H9 (cell line): ENCODE data around the gene RFX8. TPM values are rescaled to one million over a fixed set of nuclear protein-coding genes. Genes with fewer than 3 reads are reported as not detected.

Source experiments
- DNase-seq: peaks from one replicate; pipeline ENCODE4 v3.0.0-alpha.2; 2017
- H2AFZ ChIP-seq: one replicate; pipeline ENCODE4 v1.6.1; 2013; ENCODE audit warnings: mild to moderate bottlenecking, low read length, control low read depth, moderate library complexity
- H2AK5ac ChIP-seq: 2 replicates; pipeline ENCODE4 v1.6.1; 2013; ENCODE audit warnings: low read length, control low read depth, mixed read lengths; ENCODE audit not compliant: insufficient read length
- H2BK120ac ChIP-seq: one replicate; pipeline ENCODE4 v1.6.1; 2013; ENCODE audit warnings: low read depth, mild to moderate bottlenecking, low read length, control low read depth, inconsistent platforms; ENCODE audit not compliant: poor library complexity, severe bottlenecking
- H2BK12ac ChIP-seq: 2 replicates; pipeline ENCODE4 v1.6.1; 2013; ENCODE audit warnings: low read length, control low read depth, mixed read lengths, low read depth; ENCODE audit not compliant: insufficient read length
- H2BK15ac ChIP-seq: 2 replicates; pipeline ENCODE4 v1.6.1; 2013; ENCODE audit warnings: low read depth, low read length, control low read depth
- H2BK20ac ChIP-seq: one replicate; pipeline ENCODE4 v1.6.1; 2013; ENCODE audit warnings: low read depth, mild to moderate bottlenecking, low read length, control low read depth, inconsistent platforms; ENCODE audit not compliant: poor library complexity, severe bottlenecking
- H2BK5ac ChIP-seq: 2 replicates; pipeline ENCODE4 v1.6.1; 2013; ENCODE audit warnings: low read length, control low read depth, mixed read lengths; ENCODE audit not compliant: insufficient read length
- H3K14ac ChIP-seq: 2 replicates; pipeline ENCODE4 v1.6.1; 2013; ENCODE audit warnings: low read length, control low read depth; ENCODE audit not compliant: insufficient read depth
- H3K18ac ChIP-seq: 2 replicates; pipeline ENCODE4 v1.6.1; 2013; ENCODE audit warnings: low read depth, mild to moderate bottlenecking, mixed read lengths, low read length, control low read depth; ENCODE audit not compliant: insufficient read length
- H3K23ac ChIP-seq: 2 replicates; pipeline ENCODE4 v1.6.1; 2013; ENCODE audit warnings: low read length, control low read depth, mixed read lengths, low read depth; ENCODE audit not compliant: insufficient read length
- H3K23me2 ChIP-seq: 2 replicates; pipeline ENCODE4 v1.6.1; 2013; ENCODE audit warnings: low read depth, mild to moderate bottlenecking, mixed read lengths, low read length, control low read depth; ENCODE audit not compliant: insufficient read length, poor library complexity, severe bottlenecking
- H3K27ac ChIP-seq: 2 replicates; pipeline ENCODE4 v1.5.1; 2013; ENCODE audit warnings: low read length, control low read depth, mixed read lengths, low read depth; ENCODE audit not compliant: insufficient read length
- H3K27me3 ChIP-seq: 2 replicates; pipeline ENCODE4 v1.6.1; 2013; ENCODE audit warnings: low read length, control low read depth, inconsistent platforms; ENCODE audit not compliant: insufficient read depth
- H3K4ac ChIP-seq: 2 replicates; pipeline ENCODE4 v1.6.1; 2013; ENCODE audit warnings: low read depth, mild to moderate bottlenecking, control low read depth, inconsistent platforms, low read length, moderate library complexity
- H3K4me1 ChIP-seq: 2 replicates; pipeline ENCODE4 v1.6.1; 2013; ENCODE audit warnings: low read length, control low read depth, inconsistent platforms; ENCODE audit not compliant: insufficient read depth
- H3K4me2 ChIP-seq: 2 replicates; pipeline ENCODE4 v1.6.1; 2013; ENCODE audit warnings: low read length, control low read depth, mixed read lengths; ENCODE audit not compliant: insufficient read length, insufficient read depth
- H3K56ac ChIP-seq: 2 replicates; pipeline ENCODE4 v1.6.1; 2013; ENCODE audit warnings: low read depth, mild to moderate bottlenecking, mixed read lengths, low read length, control low read depth; ENCODE audit not compliant: insufficient read length
- H3K79me1 ChIP-seq: 2 replicates; pipeline ENCODE4 v1.6.1; 2013; ENCODE audit warnings: low read depth, mild to moderate bottlenecking, moderate library complexity, low read length, control low read depth, inconsistent platforms; ENCODE audit not compliant: insufficient read depth, poor library complexity, severe bottlenecking
- H3K79me2 ChIP-seq: 2 replicates; pipeline ENCODE4 v1.6.1; 2013; ENCODE audit warnings: low read length, control low read depth, inconsistent platforms; ENCODE audit not compliant: insufficient read depth
- H3K9ac ChIP-seq: 2 replicates; pipeline ENCODE4 v1.6.1; 2013; ENCODE audit warnings: low read length, control low read depth, mixed read lengths; ENCODE audit not compliant: insufficient read length; ENCODE audit errors: extremely low read depth
- H3K9me3 ChIP-seq: one replicate; pipeline ENCODE4 v1.6.1; 2013; ENCODE audit warnings: low read depth, low read length, inconsistent platforms; ENCODE audit not compliant: control insufficient read depth
- H3T11ph ChIP-seq: one replicate; pipeline ENCODE4 v1.6.1; 2013; ENCODE audit warnings: mild to moderate bottlenecking, low read length, control low read depth, inconsistent platforms
- H4K20me1 ChIP-seq: one replicate; pipeline ENCODE4 v1.6.1; 2013; ENCODE audit not compliant: control insufficient read depth, insufficient read length, insufficient read depth
- H4K5ac ChIP-seq: 2 replicates; pipeline ENCODE4 v1.6.1; 2013; ENCODE audit warnings: low read depth, mild to moderate bottlenecking, mixed read lengths, low read length, control low read depth; ENCODE audit not compliant: insufficient read length
- H4K8ac ChIP-seq: replicated peaks from 2 replicates; pipeline ENCODE4 v1.6.1; 2013; ENCODE audit warnings: low read length, control low read depth, mixed read lengths, low read depth; ENCODE audit not compliant: insufficient read length
- H4K91ac ChIP-seq: 2 replicates; pipeline ENCODE4 v1.6.1; 2013; ENCODE audit warnings: low read depth, mild to moderate bottlenecking, moderate library complexity, mixed read lengths, low read length, control low read depth; ENCODE audit not compliant: insufficient read length
- H3K27ac Mint-ChIP-seq, 3 experiments: 2 replicates in 2 of 3; 3 replicates in 1 of 3; pipeline ENCODE4 v1.8.0; 2020 to 2021; ENCODE audit warnings: mixed read lengths in 3 of 3, mild to moderate bottlenecking in 1 of 3, moderate library complexity in 1 of 3
- H3K27me3 Mint-ChIP-seq: 2 replicates; pipeline ENCODE4 v1.8.0; 2021; ENCODE audit warnings: low read depth, mild to moderate bottlenecking, moderate library complexity, mixed read lengths
- H3K36me3 Mint-ChIP-seq, 3 experiments: 2 replicates in 2 of 3; 3 replicates in 1 of 3; pipeline ENCODE4 v1.8.0; 2020 to 2021; ENCODE audit warnings: low read depth in 3 of 3, mixed read lengths in 3 of 3; ENCODE audit not compliant: insufficient read depth in 1 of 3
- H3K4me1 Mint-ChIP-seq, 2 experiments: 2 replicates each; pipeline ENCODE4 v1.8.0; 2020; ENCODE audit warnings: mixed read lengths in 2 of 2
- H3K4me3 Mint-ChIP-seq, 2 experiments: 2 replicates in 1 of 2; 3 replicates in 1 of 2; pipeline ENCODE4 v1.8.0; 2020 to 2021; ENCODE audit warnings: mild to moderate bottlenecking in 2 of 2, mixed read lengths in 2 of 2, moderate library complexity in 1 of 2
- H3K9me3 Mint-ChIP-seq, 2 experiments: 2 replicates in 1 of 2; 3 replicates in 1 of 2; pipeline ENCODE4 v1.8.0; 2020; ENCODE audit warnings: mild to moderate bottlenecking in 2 of 2, mixed read lengths in 2 of 2, moderate library complexity in 1 of 2
- CTCF ChIP-seq: fragments of 200-600 bp; sonication (generic); conservative IDR thresholded peaks from 3 replicates; pipeline ENCODE4 v1.8.0; 2021; ENCODE audit warnings: antibody characterized with exemption, mild to moderate bottlenecking
- WGBS: extraction: QIAGEN DNeasy Blood & Tissue Kit; methylation state at CpG from one replicate; pipeline ENCODE4 v1.1.7; 2013; ENCODE audit warnings: missing lambda C conversion rate, low lambda C conversion rate, mixed read lengths; ENCODE audit not compliant: insufficient read length; ENCODE audit errors: extremely low coverage; 5-methylcytosine and 5-hydroxymethylcytosine counted together
- total RNA-seq: library from RNA; stranded (reverse); gene quantifications from 2 replicates; pipeline ENCODE4 v1.2.1, GENCODE V29; 2021

Gene RFX8
- total RNA-seq, 1 experiment from 2014 or later = 0.22 TPM

DNA sequence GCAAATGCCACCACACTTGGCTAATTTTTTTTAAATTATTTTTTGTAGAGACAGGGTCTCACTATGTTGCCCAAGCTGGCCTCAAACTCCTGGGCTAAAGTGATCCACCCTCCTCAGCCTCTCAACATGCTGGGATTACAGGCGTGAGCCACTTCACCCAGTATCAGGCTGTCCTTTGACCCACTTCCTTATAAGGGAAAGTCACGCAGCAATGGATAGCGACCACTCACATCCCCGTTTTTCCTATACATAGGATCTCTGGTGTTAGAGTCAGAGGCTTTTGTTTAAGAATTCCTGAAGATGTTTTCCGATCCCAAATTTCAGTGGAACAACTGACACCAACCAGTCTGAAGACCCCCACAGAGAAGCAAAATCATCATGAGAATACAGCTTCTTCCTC, 41.4 kb upstream of the RFX8 start:
- Histone ChIP-seq H4K91ac (no peak overlapping the region), H3K4ac (no peak overlapping the region), H3K23me2 (no peaks in the 10 kb centered on the region), H2AK5ac (no peak overlapping the region), H4K5ac (no peak overlapping the region), H3K23ac (no peak overlapping the region), H3K79me2 (no peaks in the 10 kb centered on the region), H3K27me3 (no peaks in the 10 kb centered on the region), H3K4me2 (no peak overlapping the region), H3K4me1 (peaks cover 8% of the 10 kb centered on the region), H3K27ac (no peak overlapping the region), H3K9ac (no peak overlapping the region), H2AFZ (no peak overlapping the region), H3K9me3 (no peaks in the 10 kb centered on the region), H2BK12ac (no peak overlapping the region), H3K56ac (no peak overlapping the region), H3T11ph (no peak overlapping the region), H2BK20ac (no peak overlapping the region), H2BK5ac (no peak overlapping the region), H4K8ac (no peak overlapping the region), H2BK15ac (no peak overlapping the region), H3K18ac (no peak overlapping the region), H3K79me1 (no peaks in the 10 kb centered on the region), H4K20me1 (no peaks in the 10 kb centered on the region), H2BK120ac (no peak overlapping the region), H3K14ac (no peak overlapping the region)
- H3K27ac Mint-ChIP-seq = peak overlapping the region in 2 of 3 experiments; percentile 9 to 35; a peak in 1 of 7 replicates
- no peak for TF ChIP-seq CTCF
- H3K4me3 Mint-ChIP-seq = no peak overlapping the region
- peaks cover 6 to 15% (median 8%) of the 10 kb centered on the region in 3 experiments for H3K36me3 Mint-ChIP-seq
- H3K27me3 Mint-ChIP-seq = peaks cover 11% of the 10 kb centered on the region
- no peak for DNase-seq
- peaks cover 32 to 36% of the 10 kb centered on the region in 2 experiments for H3K4me1 Mint-ChIP-seq
- peaks cover 15% of the 10 kb centered on the region in 2 experiments for H3K9me3 Mint-ChIP-seq
- no CpG with 5 or more reads among the region's 5 CpGs for WGBS
